Measurements from ENCODE around the gene ZNF695. TPM values are rescaled to one million over a fixed set of nuclear protein-coding genes. Genes with fewer than 3 reads are reported as not detected.

Gene ZNF695
- total and polyA plus RNA-seq, 9 of the 15 experiments (the other 6 are each of a cell fraction or from before 2014, with no cell fraction given) = 8.7 to 15.2 (median 10.9) TPM

DNA sequence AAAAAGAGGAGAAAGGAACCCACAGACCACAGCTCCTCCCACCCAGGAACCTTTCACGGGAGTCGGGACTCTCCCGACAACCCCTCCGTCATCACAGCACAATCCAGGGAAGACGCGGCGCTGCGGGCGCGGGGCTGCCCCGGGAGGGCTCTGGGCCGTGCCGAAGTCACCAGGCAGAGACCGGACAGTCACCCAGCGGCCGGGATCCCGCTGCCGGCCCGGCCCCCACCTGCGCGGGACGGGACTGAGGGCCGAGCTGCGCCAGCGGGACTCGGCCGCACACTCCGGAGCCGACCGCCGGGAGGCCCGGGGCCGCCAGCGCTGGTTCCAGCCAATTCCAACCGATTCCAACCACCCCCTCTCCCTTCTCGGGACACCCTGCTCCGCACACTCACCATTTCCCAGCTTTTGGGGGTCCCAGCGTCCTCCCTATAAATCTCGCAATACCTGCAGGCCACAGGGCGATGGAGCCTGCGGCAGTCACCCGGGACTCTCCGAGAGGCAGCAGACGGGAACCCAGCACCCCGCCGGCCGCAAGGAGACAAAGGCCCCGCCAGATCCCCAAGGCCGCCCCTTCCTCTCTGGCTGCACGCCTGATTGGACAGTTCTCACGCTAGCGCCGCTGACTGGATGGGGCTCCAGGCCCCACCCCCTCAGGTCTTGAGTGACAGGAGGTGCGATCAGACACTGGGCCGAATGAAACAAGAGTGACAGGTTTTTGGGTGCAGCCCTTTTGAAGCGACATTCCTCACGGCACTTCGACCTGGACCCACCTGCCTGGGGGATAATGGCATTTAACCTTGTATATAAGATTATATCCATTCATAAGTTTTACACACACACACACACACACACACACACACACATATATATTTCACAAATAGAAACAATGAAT is at the start of gene ZNF695 (continued):
- no peak for TF ChIP-seq ZBTB26 (CRISPR knock-in tag; IDR thresholded peaks at IDR 0.05)
- no peak for TF ChIP-seq ZFP1 (CRISPR knock-in tag; IDR thresholded peaks at IDR 0.05)
- no peak for TF ChIP-seq KLF6 (CRISPR knock-in tag; IDR thresholded peaks at IDR 0.05; ENCODE audit: borderline replicate concordance)
- TF ChIP-seq ZNF785 (CRISPR knock-in tag; IDR thresholded peaks at IDR 0.05) = no peak
- TF ChIP-seq ZNF212 (CRISPR knock-in tag; IDR thresholded peaks at IDR 0.05) = no peak
- no peak for TF ChIP-seq IRF9 (tag; IDR thresholded peaks at IDR 0.05)
- no peak for TF ChIP-seq ZNF592 (IDR thresholded peaks at IDR 0.05)
- no peak for TF ChIP-seq TAF9B (IDR thresholded peaks at IDR 0.05; ENCODE audit: partially characterized antibody)
- TF ChIP-seq SUPT5H (IDR thresholded peaks at IDR 0.05) = peak; percentile 82
- TF ChIP-seq ETS2 (tag; IDR thresholded peaks at IDR 0.05; ENCODE audit: borderline replicate concordance, poor library complexity, severe bottlenecking) = no peak
- no peak for TF ChIP-seq MEF2A (IDR thresholded peaks at IDR 0.05; ENCODE audit: control insufficient read depth, low read depth, low read length)
- TF ChIP-seq, protein P1, sequence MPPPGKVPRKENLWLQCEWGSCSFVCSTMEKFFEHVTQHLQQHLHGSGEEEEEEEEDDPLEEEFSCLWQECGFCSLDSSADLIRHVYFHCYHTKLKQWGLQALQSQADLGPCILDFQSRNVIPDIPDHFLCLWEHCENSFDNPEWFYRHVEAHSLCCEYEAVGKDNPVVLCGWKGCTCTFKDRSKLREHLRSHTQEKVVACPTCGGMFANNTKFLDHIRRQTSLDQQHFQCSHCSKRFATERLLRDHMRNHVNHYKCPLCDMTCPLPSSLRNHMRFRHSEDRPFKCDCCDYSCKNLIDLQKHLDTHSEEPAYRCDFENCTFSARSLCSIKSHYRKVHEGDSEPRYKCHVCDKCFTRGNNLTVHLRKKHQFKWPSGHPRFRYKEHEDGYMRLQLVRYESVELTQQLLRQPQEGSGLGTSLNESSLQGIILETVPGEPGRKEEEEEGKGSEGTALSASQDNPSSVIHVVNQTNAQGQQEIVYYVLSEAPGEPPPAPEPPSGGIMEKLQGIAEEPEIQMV (tag; conservative IDR thresholded peaks at IDR 0.05; ENCODE audit: low read depth) = no peak
- TF ChIP-seq NFIC (IDR thresholded peaks at IDR 0.05) = no peak
- TF ChIP-seq NKRF (IDR thresholded peaks at IDR 0.05; ENCODE audit: borderline replicate concordance) = peak; percentile 35; the same call in 1 of the 2 replicates

Data from K562 (cell line).